IPS-18c (cell line): ENCODE data around the gene KRT5.
"Not testable (repeated sequence)": the region's sequence is repeated elsewhere in the genome, so short reads cannot be mapped to it uniquely, and the experiment has no call there.

ENCODE experiments used
- H3K4me3 ChIP-seq: 2 replicates; pipeline ENCODE4 v1.7.0; 2013; ENCODE audit warnings: low read depth, mild to moderate bottlenecking, low read length, moderate library complexity; ENCODE audit not compliant: insufficient read depth
- H3K9me3 ChIP-seq: one replicate; pipeline ENCODE4 v1.6.1; 2013; ENCODE audit warnings: mild to moderate bottlenecking, low read length, moderate library complexity; ENCODE audit not compliant: control insufficient read depth, insufficient read depth

KRT5 gene

GRCh38 chr12:52487744-52488443 lies 32.3 kb downstream of the KRT5 start:
- H3K4me3 ChIP-seq, H3K9me3 ChIP-seq: not testable (repeated sequence)

GRCh38 chr12:52487211-52487610 lies 33.0 kb downstream of the KRT5 start:
- H3K9me3 ChIP-seq, result peaks cover 3% of the 10 kb centered on the region

DNA sequence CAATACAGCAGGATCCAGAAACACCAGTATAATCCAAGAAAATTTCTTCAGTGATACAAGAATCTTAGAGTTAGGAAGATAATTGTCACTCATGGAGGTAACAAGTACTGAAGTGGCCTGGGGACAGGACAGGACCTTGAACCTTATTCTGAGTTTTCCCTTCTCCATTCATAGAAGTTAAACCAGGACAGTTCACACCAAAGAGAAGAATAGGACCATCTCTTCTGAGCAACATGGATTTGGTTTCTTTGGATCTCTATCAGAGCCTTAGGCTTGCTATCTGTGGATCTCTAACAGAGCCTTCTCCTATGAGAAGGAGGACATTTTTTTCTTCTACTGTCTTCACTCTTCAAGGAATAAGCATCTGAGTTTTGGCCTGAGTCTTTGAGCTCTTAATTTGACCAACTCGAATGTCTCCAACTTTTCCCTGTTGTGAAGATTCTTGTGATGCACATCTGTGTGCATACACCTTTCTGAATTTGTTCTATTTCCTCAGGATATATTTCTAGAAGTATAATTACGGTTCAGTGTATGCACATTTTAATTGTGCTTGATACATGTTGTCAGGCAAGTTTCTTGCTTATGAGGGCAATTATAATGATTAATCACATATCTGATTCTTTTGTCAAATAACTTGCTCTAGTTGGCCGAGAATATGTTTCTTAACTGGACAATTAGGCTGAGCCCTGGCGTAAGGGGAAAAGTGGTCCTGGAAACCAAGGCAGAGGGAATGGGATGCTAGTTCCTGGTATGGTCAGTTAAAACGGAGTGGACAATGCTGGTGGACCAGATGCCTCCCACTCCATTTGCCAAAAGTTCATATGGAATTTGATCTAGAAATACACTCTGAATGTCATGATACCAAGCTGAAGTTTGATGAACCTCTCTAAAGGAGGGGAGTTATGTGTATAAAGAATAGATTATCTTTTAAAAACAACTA lies 33.8 kb downstream of the KRT5 start:
- H3K4me3 ChIP-seq, result no peak overlapping the region

More at GRCh38 chr12:52487211-52487610, 33.0 kb downstream of the KRT5 start:
- H3K4me3 ChIP-seq, result no peak overlapping the region

DNA sequence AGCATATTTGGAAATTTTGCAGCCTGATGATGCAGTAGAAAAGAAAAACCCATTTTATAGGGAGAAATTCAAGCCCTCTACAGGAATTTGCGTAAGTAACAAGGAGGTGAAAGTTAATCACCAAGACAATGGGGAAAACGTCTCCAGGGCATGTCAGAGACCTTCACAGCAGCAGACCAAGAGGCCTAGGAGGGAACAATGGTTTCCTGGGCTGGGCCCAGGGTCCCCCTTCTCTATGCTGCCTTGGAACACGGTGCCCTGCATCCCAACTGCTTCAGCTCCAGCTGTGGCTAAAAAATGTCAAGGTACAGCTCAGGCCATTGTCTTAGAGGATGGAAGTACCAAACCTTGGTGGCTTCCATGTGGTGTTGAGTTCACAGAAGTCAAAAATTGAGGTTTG lies 40.1 kb downstream of the KRT5 start:
- no peak overlapping the region for H3K4me3 ChIP-seq
- peaks cover 4% of the 10 kb centered on the region for H3K9me3 ChIP-seq

More for the DNA sequence above, 33.8 kb downstream of the KRT5 start:
- H3K9me3 ChIP-seq, result peaks cover 3% of the 10 kb centered on the region

DNA sequence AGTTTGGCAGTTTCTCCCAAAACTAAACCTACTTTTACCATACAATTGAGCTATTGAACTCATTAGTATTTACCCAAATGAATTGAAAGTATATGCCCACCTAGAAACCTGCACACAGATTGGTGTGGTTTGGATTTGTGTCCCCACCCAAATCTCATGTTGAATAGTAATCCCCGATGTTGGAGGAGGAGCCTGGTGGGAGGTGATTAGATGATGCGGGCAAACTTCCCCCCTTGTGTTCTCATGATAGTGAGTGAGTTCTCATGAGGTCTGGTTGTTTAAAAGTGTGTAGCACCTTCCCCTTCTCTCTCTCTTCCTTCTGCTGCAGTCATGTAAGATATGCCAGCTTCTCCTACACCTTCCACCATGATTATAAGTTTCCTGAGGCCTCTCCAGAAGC lies 42.5 kb downstream of the KRT5 start:
- peaks cover 4% of the 10 kb centered on the region for H3K9me3 ChIP-seq

GRCh38 chr12:52474212-52474611 lies 46.0 kb downstream of the KRT5 start:
- Histone ChIP-seq H3K4me3 (no peak overlapping the region), H3K9me3 (no peaks in the 10 kb centered on the region)

More for the DNA sequence above, 42.5 kb downstream of the KRT5 start:
- no peak overlapping the region for H3K4me3 ChIP-seq

DNA sequence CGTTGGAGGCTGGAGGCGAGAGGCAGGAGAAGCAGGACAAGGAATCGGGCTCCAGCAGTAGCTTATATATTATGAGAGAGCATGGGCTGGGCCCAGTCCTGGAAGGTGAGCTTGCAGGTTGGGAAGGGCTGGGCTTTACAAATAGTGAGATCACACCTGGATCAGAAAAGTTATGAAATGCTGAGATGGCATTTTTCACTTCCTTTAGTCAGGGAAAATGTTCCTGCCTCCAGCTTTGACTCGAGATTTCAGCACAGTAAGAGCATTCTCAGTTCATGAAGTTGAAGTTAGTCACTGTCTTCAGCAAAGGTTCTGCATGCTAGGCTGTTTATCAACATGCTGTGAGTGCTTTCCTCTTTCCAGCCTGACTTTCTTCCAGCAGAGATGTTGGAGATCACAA lies 46.4 kb downstream of the KRT5 start, which contains the start of gene KRT6C:
Gene KRT6C, minus strand, starts transcription at position 38 of the 400 bp plus-strand sequence. CDS start 68 bp downstream, outside the sequence.
- Histone ChIP-seq H3K9me3 (no peaks in the 10 kb centered on the region), H3K4me3 (no peak within 1 kb of the TSS)

- no peaks in the 10 kb centered on the region for H3K9me3 ChIP-seq
- no peak overlapping the region for H3K4me3 ChIP-seq
Measured at GRCh38 chr12:52469853-52470252, 50.3 kb downstream of the KRT5 start.

GRCh38 chr12:52464897-52465296 lies 55.3 kb downstream of the KRT5 start:
- Histone ChIP-seq H3K9me3 (peaks cover 2% of the 10 kb centered on the region), H3K4me3 (no peak overlapping the region)
